SK-N-SH (cell line): ENCODE results near the gene VSIG8. TPM values are rescaled to one million over a fixed set of nuclear protein-coding genes. Genes with fewer than 3 reads are reported as not detected.

ENCODE experiments used
- CTCF ChIA-PET: fragments of 300-600, 350-600 bp; formaldehyde crosslinking; extraction: SDS; loops from one replicate; lab custom pipeline; 2021; lab: Yijun Ruan, JAX
- POLR2A ChIA-PET: fragments of 350-600 bp; sonication (Branson Sonifier 250); formaldehyde crosslinking; extraction: SDS; loops from one replicate; lab custom pipeline; 2020; ENCODE audit warnings: antibody characterized with exemption, inconsistent platforms; lab: Yijun Ruan, JAX
- DNase-seq: peaks from one replicate; pipeline ENCODE4 v3.0.0; 2012
- H2AFZ ChIP-seq: fragments of 200-600 bp; sonication (generic); 2 replicates; pipeline ENCODE4 v1.8.1; 2016; ENCODE audit warnings: antibody characterized with exemption, mild to moderate bottlenecking, low read depth
- H3F3A ChIP-seq: fragments of 200-600 bp; sonication (generic); replicated peaks from 2 replicates; pipeline ENCODE3; 2016; ENCODE audit warnings: antibody characterized with exemption, mild to moderate bottlenecking; ENCODE audit not compliant: insufficient read depth
- H3K27ac ChIP-seq, 2 experiments: fragments of 200-500 bp in 1 of 2; fragments of 200-600 bp in 1 of 2; sonication (Bioruptor generic) in 1 of 2; sonication (generic), shearing (Covaris generic) in 1 of 2; 2 replicates each; pipeline versions ENCODE4 v1.5.1 to v1.6.1; 2014 to 2016; ENCODE audit warnings: low read depth in 2 of 2, inconsistent platforms in 1 of 2, low read length in 1 of 2, mild to moderate bottlenecking in 1 of 2, mixed read lengths in 1 of 2
- H3K27me3 ChIP-seq: fragments of 200-600 bp; sonication (generic), shearing (Covaris generic); 2 replicates; pipeline ENCODE4 v1.6.1; 2016; ENCODE audit warnings: mixed run types; ENCODE audit not compliant: insufficient read depth
- H3K36me3 ChIP-seq, 2 experiments: fragments of 200-500 bp in 1 of 2; fragments of 200-600 bp in 1 of 2; sonication (Bioruptor generic) in 1 of 2; sonication (generic) in 1 of 2; replicated peaks in 1 of 2; 2 replicates each; pipeline versions ENCODE3 to v1.5.1; 2014 to 2016; ENCODE audit warnings: low read length in 1 of 2, mild to moderate bottlenecking in 1 of 2; ENCODE audit not compliant: insufficient read depth in 2 of 2, control insufficient read depth in 1 of 2
- H3K4me1 ChIP-seq, 2 experiments: fragments of 200-500 bp in 1 of 2; fragments of 200-600 bp in 1 of 2; sonication (Bioruptor generic) in 1 of 2; sonication (generic), shearing (Covaris generic) in 1 of 2; 2 replicates each; pipeline versions ENCODE4 v1.5.1 to v1.6.1; 2014 to 2016; ENCODE audit warnings: low read depth in 1 of 2, low read length in 1 of 2, mixed run types in 1 of 2; ENCODE audit not compliant: insufficient read depth in 2 of 2, control insufficient read depth in 1 of 2
- H3K4me2 ChIP-seq: fragments of 200-600 bp; sonication (generic), shearing (Covaris generic); 2 replicates; pipeline ENCODE4 v1.6.1; 2017; ENCODE audit warnings: mixed run types
- H3K4me3 ChIP-seq, 2 experiments: fragments of 200-500 bp in 1 of 2; fragments of 200-600 bp in 1 of 2; sonication (Bioruptor generic) in 1 of 2; sonication (generic), shearing (Covaris generic) in 1 of 2; 2 replicates each; pipeline versions ENCODE4 v1.5.1 to v1.8.1; 2014 to 2016; ENCODE audit warnings: low read depth in 2 of 2, inconsistent platforms in 1 of 2, low read length in 1 of 2, mild to moderate bottlenecking in 1 of 2, mixed read lengths in 1 of 2, moderate library complexity in 1 of 2
- H3K79me2 ChIP-seq: fragments of 200-600 bp; sonication (generic); 2 replicates; pipeline ENCODE4 v1.8.1; 2017; ENCODE audit warnings: mild to moderate bottlenecking; ENCODE audit not compliant: insufficient read depth
- H3K9ac ChIP-seq: fragments of 200-600 bp; sonication (generic); 2 replicates; pipeline ENCODE4 v1.6.1; 2017; ENCODE audit warnings: mixed run types
- H3K9me2 ChIP-seq: fragments of 200-600 bp; sonication (generic); 2 replicates; pipeline ENCODE4 v1.6.1; 2017; ENCODE audit warnings: mixed run types
- H3K9me3 ChIP-seq: fragments of 200-600 bp; sonication (generic); 2 replicates; pipeline ENCODE4 v1.6.1; 2017; ENCODE audit warnings: mixed run types, mild to moderate bottlenecking, moderate library complexity
- H4K20me1 ChIP-seq: fragments of 200-600 bp; sonication (generic); 2 replicates; pipeline ENCODE4 v1.6.1; 2017; ENCODE audit warnings: mild to moderate bottlenecking, mixed run types; ENCODE audit not compliant: insufficient read depth
- GABPA ChIP-seq: IDR thresholded peaks from 2 replicates; pipeline ENCODE4 v1.4.0; 2012; ENCODE audit warnings: low read depth, mild to moderate bottlenecking
- NFIC ChIP-seq: IDR thresholded peaks from 2 replicates; pipeline ENCODE4 v1.4.0; 2012; ENCODE audit warnings: borderline replicate concordance
- NRF1 ChIP-seq: IDR thresholded peaks from 2 replicates; pipeline ENCODE4 v1.6.1; 2012; ENCODE audit warnings: low read depth, mild to moderate bottlenecking, low read length
- RCOR1 ChIP-seq: fragments of 150-350 bp; IDR thresholded peaks from 2 replicates; pipeline ENCODE4 v1.6.1; 2017; ENCODE audit warnings: antibody characterized with exemption, low read length
- REST ChIP-seq: IDR thresholded peaks from 2 replicates; pipeline ENCODE4 v1.6.1; 2012; ENCODE audit warnings: mild to moderate bottlenecking, low read depth, low read length, moderate library complexity
- RXRA ChIP-seq: IDR thresholded peaks from 2 replicates; pipeline ENCODE4 v1.4.0; 2012; ENCODE audit warnings: low read depth, mild to moderate bottlenecking, borderline replicate concordance
- SIN3A ChIP-seq: IDR thresholded peaks from 2 replicates; pipeline ENCODE4 v1.6.1; 2012; ENCODE audit warnings: low read depth, mild to moderate bottlenecking, low read length, moderate library complexity, borderline replicate concordance
- TAF1 ChIP-seq: IDR thresholded peaks from 2 replicates; pipeline ENCODE4 v1.6.1; 2012; ENCODE audit warnings: low read depth, mild to moderate bottlenecking, low read length, moderate library complexity, borderline replicate concordance
- TCF12 ChIP-seq: IDR thresholded peaks from 2 replicates; pipeline ENCODE4 v1.4.0; 2012
- YY1 ChIP-seq: IDR thresholded peaks from 2 replicates; pipeline ENCODE4 v1.4.0; 2012; ENCODE audit warnings: low read depth, mild to moderate bottlenecking
- WGBS: methylation state at CpG from one replicate; pipeline ENCODE4 v1.1.6; 2017; ENCODE audit warnings: low lambda C conversion rate; 5-methylcytosine and 5-hydroxymethylcytosine counted together
- polyA plus RNA-seq, 3 experiments: library from polyadenylated mRNA; depleted of rRNA; stranded (reverse); fragments of >200 nt; gene quantifications; 2 replicates each; pipeline ENCODE4 v1.2.3, GENCODE V29; 2012
- TF ChIP-seq, protein P1 (sequence below): fragments of 150-350 bp; IDR thresholded peaks from 2 replicates; pipeline ENCODE4 v1.6.1; 2017; ENCODE audit warnings: antibody characterized with exemption, low read length, low read depth, borderline replicate concordance
- TF ChIP-seq, protein P2 (sequence below): fragments of 150-350 bp; IDR thresholded peaks from 2 replicates; pipeline ENCODE4 v1.6.1; 2016; ENCODE audit warnings: mild to moderate bottlenecking, low read depth, low read length
- TF ChIP-seq, protein P3 (sequence below): IDR thresholded peaks from 2 replicates; pipeline ENCODE4 v1.4.0; 2012; ENCODE audit warnings: low read depth, borderline replicate concordance
- TF ChIP-seq, protein P4 (sequence below): IDR thresholded peaks from 2 replicates; pipeline ENCODE4; 2012

VSIG8 gene
- polyA plus RNA-seq, 1 of the 3 experiments (the other 2 are of a cell fraction): not detected

- TF ChIP-seq, protein P1, sequence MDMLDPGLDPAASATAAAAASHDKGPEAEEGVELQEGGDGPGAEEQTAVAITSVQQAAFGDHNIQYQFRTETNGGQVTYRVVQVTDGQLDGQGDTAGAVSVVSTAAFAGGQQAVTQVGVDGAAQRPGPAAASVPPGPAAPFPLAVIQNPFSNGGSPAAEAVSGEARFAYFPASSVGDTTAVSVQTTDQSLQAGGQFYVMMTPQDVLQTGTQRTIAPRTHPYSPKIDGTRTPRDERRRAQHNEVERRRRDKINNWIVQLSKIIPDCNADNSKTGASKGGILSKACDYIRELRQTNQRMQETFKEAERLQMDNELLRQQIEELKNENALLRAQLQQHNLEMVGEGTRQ: no peak
- TF ChIP-seq TAF1 (no peak), REST (no peak), NFIC (no peak), YY1 (no peak), GABPA (no peak), RCOR1 (no peak), TCF12 (no peak), RXRA (no peak), NRF1 (no peak), SIN3A (no peak)
- TF ChIP-seq, protein P2, sequence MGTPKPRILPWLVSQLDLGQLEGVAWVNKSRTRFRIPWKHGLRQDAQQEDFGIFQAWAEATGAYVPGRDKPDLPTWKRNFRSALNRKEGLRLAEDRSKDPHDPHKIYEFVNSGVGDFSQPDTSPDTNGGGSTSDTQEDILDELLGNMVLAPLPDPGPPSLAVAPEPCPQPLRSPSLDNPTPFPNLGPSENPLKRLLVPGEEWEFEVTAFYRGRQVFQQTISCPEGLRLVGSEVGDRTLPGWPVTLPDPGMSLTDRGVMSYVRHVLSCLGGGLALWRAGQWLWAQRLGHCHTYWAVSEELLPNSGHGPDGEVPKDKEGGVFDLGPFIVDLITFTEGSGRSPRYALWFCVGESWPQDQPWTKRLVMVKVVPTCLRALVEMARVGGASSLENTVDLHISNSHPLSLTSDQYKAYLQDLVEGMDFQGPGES: no peak
- TF ChIP-seq, protein P3, sequence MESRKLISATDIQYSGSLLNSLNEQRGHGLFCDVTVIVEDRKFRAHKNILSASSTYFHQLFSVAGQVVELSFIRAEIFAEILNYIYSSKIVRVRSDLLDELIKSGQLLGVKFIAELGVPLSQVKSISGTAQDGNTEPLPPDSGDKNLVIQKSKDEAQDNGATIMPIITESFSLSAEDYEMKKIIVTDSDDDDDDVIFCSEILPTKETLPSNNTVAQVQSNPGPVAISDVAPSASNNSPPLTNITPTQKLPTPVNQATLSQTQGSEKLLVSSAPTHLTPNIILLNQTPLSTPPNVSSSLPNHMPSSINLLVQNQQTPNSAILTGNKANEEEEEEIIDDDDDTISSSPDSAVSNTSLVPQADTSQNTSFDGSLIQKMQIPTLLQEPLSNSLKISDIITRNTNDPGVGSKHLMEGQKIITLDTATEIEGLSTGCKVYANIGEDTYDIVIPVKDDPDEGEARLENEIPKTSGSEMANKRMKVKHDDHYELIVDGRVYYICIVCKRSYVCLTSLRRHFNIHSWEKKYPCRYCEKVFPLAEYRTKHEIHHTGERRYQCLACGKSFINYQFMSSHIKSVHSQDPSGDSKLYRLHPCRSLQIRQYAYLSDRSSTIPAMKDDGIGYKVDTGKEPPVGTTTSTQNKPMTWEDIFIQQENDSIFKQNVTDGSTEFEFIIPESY: no peak
- TF ChIP-seq, protein P4, sequence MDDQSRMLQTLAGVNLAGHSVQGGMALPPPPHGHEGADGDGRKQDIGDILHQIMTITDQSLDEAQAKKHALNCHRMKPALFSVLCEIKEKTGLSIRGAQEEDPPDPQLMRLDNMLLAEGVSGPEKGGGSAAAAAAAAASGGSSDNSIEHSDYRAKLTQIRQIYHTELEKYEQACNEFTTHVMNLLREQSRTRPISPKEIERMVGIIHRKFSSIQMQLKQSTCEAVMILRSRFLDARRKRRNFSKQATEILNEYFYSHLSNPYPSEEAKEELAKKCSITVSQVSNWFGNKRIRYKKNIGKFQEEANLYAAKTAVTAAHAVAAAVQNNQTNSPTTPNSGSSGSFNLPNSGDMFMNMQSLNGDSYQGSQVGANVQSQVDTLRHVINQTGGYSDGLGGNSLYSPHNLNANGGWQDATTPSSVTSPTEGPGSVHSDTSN: no peak
- H3K79me2 ChIP-seq: 0 out of 2 replicates have a peak, but pooled peaks cover 5% of the 10 kb centered on the region
- H2AFZ ChIP-seq: no peak overlapping the region; the same call in 1 of the 2 replicates
- no peaks in the 10 kb centered on the region for H3K9me2 ChIP-seq
- WGBS: 91% methylated on average over 6 of the region's 6 CpGs
- H3K27me3 ChIP-seq: no peaks in the 10 kb centered on the region
- peak overlapping the region; percentile 48 for H3K4me2 ChIP-seq
- no peaks in the 10 kb centered on the region for H4K20me1 ChIP-seq
- CTCF ChIA-PET: interaction anchor here (1.0 to 1.1 kb wide), 3 partner anchors 11 to 780 kb away, joined by 3 read pairs; no protein-coding TSS in a partner anchor
- H3K4me1 ChIP-seq: peaks cover 24 to 55% of the 10 kb centered on the region in 2 experiments; a peak in 3 of 4 replicates
- peak overlapping the region; percentile 69 for H3K9ac ChIP-seq
- H3K27ac ChIP-seq: peak overlapping the region in 1 of 2 experiments; percentile 86; a peak in 2 of 4 replicates
- no peak overlapping the region for H3K4me3 ChIP-seq
- H3K36me3 ChIP-seq: no peaks in the 10 kb centered on the region
- DNase-seq: no peak
- H3K9me3 ChIP-seq: no peaks in the 10 kb centered on the region
- POLR2A ChIA-PET: no interaction called here
- peaks cover 29% of the 10 kb centered on the region for H3F3A ChIP-seq
These were observed 49.0 kb upstream of the VSIG8 start for GRCh38 chr1:159911326-159912070.
